HG03442 (cell line): ENCODE data around the gene TSPAN13.

Experiments
- ATAC-seq: cut with Tn5 transposase; IDR thresholded peaks from one replicate; pipeline ENCODE4 v1.9.1; 2021; ENCODE audit warnings: mild to moderate bottlenecking, moderate library complexity; ENCODE audit not compliant: unreplicated experiment

Gene TSPAN13

GRCh38 chr7:16753102-16753931 lies at the start of gene TSPAN13:
Gene TSPAN13 (plus strand): TSS chr7:16753755. CDS start chr7:16753968, 213 bp downstream.
- ATAC-seq = peak; percentile 74

DNA sequence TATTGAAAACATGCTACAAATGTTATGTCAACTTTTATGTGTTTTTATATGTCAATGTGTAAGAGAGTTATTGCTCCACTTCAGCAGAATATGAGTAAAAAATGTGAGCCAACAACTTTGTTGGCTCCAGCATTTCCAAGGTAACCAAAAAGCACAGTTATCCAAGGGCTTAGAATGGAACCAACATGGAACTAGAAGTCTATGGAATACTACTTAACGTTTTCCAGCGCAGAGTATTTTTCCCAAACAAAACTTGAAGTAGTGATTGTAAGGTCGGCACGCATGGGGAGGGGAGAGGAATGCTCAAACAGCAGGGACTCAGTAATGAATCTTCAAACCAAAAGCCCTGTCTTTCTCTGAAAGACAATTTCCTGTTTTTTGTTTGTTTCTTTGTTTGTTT lies 45.0 kb upstream of the TSPAN13 start:
- no peak for ATAC-seq

DNA sequence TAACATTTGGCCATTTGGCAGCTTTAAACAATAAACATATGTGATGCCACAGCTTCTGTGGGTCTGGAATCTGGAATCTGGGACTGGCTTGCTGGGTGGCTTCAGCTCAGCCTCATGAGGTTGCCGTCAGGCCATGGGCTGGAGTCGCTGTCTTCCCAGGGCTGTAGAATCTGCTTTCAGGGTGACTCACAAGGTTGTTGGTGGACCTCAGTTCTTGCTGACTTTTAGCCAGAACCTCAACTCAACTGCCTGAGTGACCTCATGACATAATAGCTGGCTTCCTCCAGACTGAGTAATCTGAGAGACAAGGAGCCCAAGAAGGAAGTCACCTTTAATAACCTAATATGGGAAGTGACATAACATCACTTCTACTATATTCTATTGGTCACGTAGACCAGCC lies 44.6 kb upstream of the TSPAN13 start:
- no peak for ATAC-seq

DNA sequence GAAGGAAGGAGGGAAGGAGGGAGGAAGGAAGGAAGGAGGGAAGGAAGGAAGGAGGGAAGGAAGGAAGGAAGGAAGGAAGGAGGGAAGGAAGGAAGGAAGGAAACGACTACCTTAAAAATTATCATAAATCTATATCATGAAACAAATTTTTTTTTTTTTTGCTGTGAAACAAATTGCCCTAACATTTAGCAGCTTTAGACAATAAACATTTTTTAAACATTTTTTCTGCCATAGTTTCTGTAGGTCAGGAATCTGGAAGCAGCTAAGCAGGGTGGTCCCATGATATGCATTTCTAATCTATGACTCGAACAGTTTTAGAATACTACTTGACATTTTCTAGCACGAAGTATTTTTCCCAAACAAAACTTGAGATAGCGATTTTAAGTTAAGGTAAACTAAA lies 42.9 kb upstream of the TSPAN13 start:
- no peak for ATAC-seq

GRCh38 chr7:16711730-16712129 lies 41.8 kb upstream of the TSPAN13 start:
- ATAC-seq = no peak

DNA sequence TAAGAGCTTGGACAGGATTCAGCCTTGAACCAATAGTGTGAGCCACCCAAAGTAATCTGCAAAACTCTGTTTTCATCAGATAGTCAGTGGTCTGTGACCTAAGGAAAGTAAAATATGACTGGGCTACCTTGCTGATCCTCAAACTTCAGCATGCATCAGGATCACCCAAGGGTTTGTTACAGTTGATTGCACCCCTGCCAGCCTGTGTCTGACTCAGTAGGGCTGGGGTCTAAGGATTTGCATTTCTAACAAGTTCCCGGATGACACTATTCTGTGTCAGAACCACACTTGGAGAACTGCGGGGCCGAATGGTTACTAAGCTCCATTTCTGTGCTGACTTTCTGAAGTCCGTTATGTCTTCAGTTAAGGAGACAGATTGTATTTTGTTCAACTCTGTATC lies 40.6 kb upstream of the TSPAN13 start:
- ATAC-seq = no peak

DNA sequence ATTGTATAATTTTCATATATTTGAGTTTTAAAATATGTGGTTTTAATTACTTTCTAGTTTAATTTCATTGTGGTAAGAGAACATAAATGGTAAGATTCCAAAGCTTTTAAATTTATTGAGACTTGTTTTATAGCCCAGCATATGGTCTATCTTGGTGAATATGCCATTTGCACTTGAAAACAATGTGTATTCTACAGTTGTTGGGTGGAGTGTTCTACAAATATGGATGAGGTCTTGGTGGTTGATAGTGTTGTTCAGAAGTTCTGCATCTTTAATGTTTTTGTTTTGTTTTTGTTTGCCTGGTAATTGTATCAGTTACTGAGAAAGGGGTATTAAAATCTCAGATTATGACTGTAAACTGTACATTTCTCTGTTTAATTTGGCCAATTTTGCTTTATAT lies 37.6 kb upstream of the TSPAN13 start:
- no peak for ATAC-seq

GRCh38 chr7:16718111-16718656 lies 35.4 kb upstream of the TSPAN13 start:
- no peak for ATAC-seq

GRCh38 chr7:16719699-16720098 lies 33.9 kb upstream of the TSPAN13 start:
- ATAC-seq = no peak

- ATAC-seq = no peak
These were observed 32.0 kb upstream of the TSPAN13 start for GRCh38 chr7:16721541-16721940.

DNA sequence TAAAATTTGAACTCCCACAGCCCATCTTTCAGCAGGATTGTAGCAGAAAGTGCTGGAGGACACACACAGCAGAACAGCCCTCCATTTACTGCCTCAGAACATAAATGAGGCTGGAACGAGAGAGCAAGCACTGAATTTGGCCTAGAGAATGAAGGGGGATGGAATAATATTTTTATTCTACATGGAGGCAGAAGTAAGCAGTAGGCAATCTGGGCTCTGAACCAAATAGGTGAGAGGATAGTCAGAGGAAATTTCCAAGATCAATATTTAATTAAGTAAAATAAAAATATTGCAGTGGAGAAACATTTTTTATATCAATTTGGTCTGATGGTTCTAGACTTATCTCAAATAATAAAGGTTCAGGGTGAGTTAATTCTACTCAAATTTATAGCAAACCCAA lies 29.2 kb upstream of the TSPAN13 start:
- ATAC-seq = no peak

- ATAC-seq = no peak
These were observed 27.4 kb upstream of the TSPAN13 start for GRCh38 chr7:16726189-16726588.

DNA sequence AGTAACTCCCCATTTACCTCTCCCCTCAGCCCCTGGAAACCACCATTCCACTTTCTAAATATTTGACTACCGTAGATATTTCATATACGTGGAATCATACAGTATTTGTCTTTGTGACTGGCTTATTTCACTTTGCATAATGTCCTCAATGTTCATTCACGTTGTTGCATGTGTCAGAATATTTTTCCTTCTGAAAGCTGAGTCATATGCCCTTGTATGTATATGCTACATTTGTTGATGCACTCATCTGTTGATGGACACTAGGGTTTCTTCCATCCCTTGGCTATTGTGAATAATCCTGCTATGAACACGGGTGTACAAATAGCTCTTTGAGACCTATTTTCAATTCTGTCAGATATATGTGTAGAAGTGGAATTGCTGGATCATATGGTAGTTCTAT lies 25.8 kb upstream of the TSPAN13 start:
- no peak for ATAC-seq

DNA sequence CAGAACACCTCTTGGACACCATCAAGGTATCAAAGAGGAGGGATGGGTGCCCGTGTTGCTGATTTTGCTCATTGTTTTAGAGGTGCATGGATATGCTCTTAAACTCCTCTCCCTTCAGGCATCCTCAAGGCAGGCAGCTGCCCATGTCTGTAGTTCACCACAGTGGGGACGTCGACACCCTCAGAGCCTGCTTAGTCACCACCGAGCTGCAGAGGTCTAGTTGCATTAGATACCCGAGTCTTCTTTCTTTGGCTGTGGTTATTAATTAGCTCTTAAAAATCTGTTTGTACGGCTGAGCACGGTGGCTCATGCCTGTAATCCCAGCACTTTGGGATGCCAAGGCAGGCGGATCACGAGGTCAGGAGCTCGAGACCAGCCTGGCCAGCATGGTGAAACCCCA lies 24.7 kb upstream of the TSPAN13 start:
- ATAC-seq = no peak

DNA sequence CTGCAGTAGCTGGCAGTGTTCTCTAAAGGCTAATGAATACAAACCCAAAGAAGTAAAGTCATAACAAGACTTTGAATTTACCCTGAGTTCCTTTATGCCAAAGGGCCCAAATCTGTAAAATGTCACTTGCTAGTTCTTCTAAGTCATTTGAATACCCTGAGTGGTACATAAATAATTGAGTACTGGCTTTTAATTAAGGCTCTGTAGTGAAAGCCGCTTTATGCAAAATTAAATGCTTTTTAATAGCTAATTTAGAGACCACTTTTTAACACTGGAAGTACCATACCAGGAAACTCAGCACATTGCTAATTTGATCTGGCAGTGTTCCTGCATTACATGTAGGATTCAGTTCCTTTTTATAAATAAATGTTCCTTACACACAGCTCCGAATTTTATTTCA lies 24.0 kb upstream of the TSPAN13 start:
- ATAC-seq = no peak

DNA sequence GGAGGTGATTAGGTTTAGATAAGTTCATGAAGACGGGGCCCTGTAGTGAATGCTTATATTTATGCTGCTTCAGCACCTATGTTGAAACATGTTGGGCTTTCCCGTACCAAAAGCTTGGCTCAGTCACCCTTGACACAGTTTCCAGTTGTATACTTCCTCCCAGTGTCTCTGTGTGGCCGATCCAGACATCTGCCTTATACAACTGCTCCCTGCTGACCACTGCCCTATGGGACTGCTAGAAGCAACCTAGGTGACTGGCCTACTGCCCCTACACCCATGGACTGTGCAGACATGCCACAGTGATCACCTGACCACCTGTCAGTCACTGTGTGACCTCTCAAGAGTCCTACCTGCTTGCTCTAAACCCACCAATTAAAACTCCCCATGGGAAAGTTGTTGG lies 22.6 kb upstream of the TSPAN13 start:
- no peak for ATAC-seq

DNA sequence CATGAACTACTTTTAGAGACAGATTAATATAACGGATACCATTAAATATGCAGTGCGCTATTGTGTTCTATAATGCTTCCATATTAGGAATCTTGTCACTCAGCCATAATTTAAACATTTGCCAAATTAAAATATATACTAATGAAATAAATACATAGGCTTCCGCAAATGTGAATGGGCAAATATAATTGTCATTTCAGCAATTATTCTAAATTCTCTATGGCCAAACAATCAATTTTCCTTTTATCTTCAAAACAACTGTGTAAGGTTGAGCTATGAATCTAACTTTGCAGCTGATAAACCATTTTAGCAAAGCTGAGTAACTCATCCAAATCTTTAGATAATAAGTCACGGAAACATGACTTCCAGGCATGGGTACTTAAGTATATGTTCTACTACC lies 20.7 kb upstream of the TSPAN13 start:
- no peak for ATAC-seq

DNA sequence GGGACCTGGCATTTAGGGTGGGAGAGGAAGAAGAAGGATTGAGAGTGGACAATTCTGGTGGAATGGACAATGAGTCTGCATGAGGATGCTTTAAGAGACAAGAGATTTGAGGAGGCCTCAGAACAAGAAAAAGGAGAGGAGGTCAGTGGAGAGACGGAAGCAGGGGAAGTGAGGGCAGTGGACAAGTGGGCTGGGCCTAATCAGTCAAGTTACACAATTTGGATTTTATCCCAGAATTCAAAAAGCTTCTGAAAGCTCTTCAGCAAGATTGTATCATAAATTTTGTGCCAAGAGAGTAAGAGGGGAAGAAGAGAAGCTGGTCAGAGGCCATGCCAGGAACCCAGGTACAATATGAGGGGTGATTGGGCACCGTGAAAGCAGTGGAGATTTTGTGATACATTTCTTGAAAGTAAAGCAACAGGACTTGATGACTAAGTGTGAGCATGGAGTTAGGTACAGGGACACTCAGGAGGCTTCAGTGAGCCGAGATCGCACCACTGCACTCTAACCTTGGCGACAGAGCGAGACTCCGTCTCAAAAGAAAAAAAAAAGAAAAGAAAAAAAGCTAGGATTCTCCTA lies 19.3 kb upstream of the TSPAN13 start:
- ATAC-seq = no peak

GRCh38 chr7:16735020-16735419 lies 18.5 kb upstream of the TSPAN13 start:
- no peak for ATAC-seq

DNA sequence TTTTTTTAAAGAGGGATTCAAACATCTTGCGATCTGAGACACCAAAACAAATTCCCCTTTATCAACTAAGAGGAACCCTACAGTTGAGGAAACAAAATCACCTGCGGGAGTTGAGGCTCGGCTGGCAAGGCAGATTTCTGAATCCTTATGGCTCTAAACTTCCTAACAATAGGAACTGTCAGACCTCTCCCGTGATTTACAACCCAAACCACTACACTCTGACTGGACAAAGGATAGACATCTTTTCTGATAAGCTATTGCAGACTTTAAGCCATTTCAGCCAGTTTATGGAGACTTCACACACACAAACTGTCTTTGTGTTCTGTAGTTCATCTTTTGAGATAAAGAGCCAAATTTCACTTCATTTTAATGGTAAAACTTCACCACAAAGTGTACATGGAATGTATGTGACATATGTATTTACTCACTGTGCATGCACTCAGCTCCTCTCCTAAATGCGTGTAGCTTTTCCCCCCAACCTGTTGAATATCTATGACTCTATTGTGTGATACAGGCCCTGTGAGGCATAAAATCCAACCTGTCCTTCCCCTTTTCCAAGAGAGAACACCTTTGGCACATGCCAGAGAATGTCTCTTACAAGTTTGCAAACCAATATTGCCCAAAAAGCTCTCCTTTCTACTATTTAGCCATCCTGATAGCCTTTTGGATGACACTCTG lies 15.4 kb upstream of the TSPAN13 start:
- ATAC-seq = no peak

- ATAC-seq = no peak
These were observed 13.5 kb upstream of the TSPAN13 start for GRCh38 chr7:16739863-16740622.
